ENCODE results near the gene GPR180. TPM values are rescaled to one million over a fixed set of nuclear protein-coding genes. Genes with fewer than 3 reads are reported as not detected.
A peak's percentile ranks its signal among the peaks of the same experiment; 100 is the strongest.

Gene GPR180
- total RNA-seq, 1 experiment from 2014 or later: 4.0 TPM

DNA sequence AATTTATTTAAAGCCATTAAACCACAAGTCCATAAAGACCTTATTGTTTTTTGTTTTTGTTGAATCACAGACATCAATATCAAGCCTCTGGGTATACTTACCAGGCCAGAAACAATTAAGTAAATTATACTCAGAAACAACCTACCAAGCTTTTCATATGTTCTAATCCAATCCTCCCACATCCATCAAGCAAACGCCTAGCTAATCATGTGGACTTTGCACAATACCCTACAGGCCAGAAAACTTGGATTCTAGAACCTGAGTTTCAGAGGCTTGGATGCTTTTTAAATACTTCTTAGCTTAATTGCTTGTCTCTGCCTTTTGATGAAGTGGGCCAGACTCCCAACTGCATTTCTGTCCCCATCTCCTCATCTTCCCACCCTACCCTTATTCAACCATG, 45.6 kb upstream of the GPR180 start:
- intact Hi-C loops (cut with micrococcal nuclease; ENCODE audit: unreplicated experiment): no loop called here
- CTCF ChIA-PET: no interaction called here
- no peaks in the 10 kb centered on the region for H4K20me1 ChIP-seq (ENCODE audit: insufficient read depth)

DNA sequence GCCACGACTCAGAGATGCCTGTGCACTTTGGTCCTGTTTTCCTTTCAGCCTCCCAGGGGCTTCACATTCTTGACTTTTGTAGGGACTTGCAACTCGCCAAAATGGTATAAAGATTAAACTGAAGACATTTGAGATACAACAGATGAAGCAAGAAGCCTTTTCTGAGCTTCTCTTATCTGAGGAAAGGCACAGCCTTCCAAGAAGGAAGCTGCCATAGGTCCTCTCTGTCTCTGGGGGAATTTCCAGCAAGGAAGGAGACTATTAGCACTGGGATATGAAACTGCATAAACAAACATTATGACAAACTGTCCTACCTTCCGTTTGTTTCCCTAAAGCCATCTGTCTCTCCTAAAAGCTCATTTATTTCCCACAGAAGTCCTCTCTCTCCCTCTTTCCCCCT, 45.0 kb upstream of the GPR180 start:
- intact Hi-C loops (cut with micrococcal nuclease; ENCODE audit: unreplicated experiment): no loop called here
- Histone ChIP-seq H3K9me3 (ENCODE audit: insufficient read depth, low read depth) (no peaks in the 10 kb centered on the region), H3K4me1 (replicated peaks; ENCODE audit: insufficient read depth) (no peaks in the 10 kb centered on the region), H3K27ac (no peak overlapping the region), H4K20me1 (ENCODE audit: insufficient read depth) (no peaks in the 10 kb centered on the region), H3K79me2 (ENCODE audit: low read depth) (no peaks in the 10 kb centered on the region), H3K36me3 (ENCODE audit: low read depth) (no peaks in the 10 kb centered on the region), H3K4me2 (no peak overlapping the region), H3F3A (ENCODE audit: insufficient read depth, low read depth) (no peaks in the 10 kb centered on the region), H3K9me2 (ENCODE audit: insufficient read depth) (no peaks in the 10 kb centered on the region), H3K4me3 (no peak overlapping the region), H3K27me3 (ENCODE audit: insufficient read depth, low read depth) (no peaks in the 10 kb centered on the region), H2AFZ (no peak overlapping the region)
- POLR2A ChIA-PET (ENCODE audit: unreplicated experiment): no interaction called here
- CTCF ChIA-PET: no interaction called here
- DNase-seq: no peak
- TF ChIP-seq, protein P1, sequence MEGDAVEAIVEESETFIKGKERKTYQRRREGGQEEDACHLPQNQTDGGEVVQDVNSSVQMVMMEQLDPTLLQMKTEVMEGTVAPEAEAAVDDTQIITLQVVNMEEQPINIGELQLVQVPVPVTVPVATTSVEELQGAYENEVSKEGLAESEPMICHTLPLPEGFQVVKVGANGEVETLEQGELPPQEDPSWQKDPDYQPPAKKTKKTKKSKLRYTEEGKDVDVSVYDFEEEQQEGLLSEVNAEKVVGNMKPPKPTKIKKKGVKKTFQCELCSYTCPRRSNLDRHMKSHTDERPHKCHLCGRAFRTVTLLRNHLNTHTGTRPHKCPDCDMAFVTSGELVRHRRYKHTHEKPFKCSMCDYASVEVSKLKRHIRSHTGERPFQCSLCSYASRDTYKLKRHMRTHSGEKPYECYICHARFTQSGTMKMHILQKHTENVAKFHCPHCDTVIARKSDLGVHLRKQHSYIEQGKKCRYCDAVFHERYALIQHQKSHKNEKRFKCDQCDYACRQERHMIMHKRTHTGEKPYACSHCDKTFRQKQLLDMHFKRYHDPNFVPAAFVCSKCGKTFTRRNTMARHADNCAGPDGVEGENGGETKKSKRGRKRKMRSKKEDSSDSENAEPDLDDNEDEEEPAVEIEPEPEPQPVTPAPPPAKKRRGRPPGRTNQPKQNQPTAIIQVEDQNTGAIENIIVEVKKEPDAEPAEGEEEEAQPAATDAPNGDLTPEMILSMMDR (conservative IDR thresholded peaks at IDR 0.05): no peak
- TF ChIP-seq EZH2 (IDR thresholded peaks at IDR 0.05; ENCODE audit: low read depth): no peak
- BruUV-seq (replicated peaks): no TSS peak

More for the DNA sequence above, 45.6 kb upstream of the GPR180 start:
- POLR2A ChIA-PET (ENCODE audit: unreplicated experiment): no interaction called here
- peak in 1 of 2 experiments; percentile 25 for DNase-seq
- Histone ChIP-seq H3K4me2 (no peak overlapping the region), H3K9me3 (ENCODE audit: insufficient read depth, low read depth) (no peaks in the 10 kb centered on the region), H3K4me1 (replicated peaks; ENCODE audit: insufficient read depth) (peaks cover 5% of the 10 kb centered on the region), H3F3A (ENCODE audit: insufficient read depth, low read depth) (0 out of 2 replicates have a peak, but pooled peaks cover 2% of the 10 kb centered on the region), H2AFZ (no peak overlapping the region), H3K9me2 (ENCODE audit: insufficient read depth) (no peaks in the 10 kb centered on the region), H3K36me3 (ENCODE audit: low read depth) (no peaks in the 10 kb centered on the region), H3K27me3 (ENCODE audit: insufficient read depth, low read depth) (no peaks in the 10 kb centered on the region), H3K4me3 (no peak overlapping the region), H3K27ac (no peak overlapping the region), H3K79me2 (ENCODE audit: low read depth) (no peaks in the 10 kb centered on the region)
- TF ChIP-seq, protein P1 (conservative IDR thresholded peaks at IDR 0.05): no peak
- TF ChIP-seq EZH2 (IDR thresholded peaks at IDR 0.05; ENCODE audit: low read depth): no peak
- BruUV-seq (replicated peaks): no TSS peak

DNA sequence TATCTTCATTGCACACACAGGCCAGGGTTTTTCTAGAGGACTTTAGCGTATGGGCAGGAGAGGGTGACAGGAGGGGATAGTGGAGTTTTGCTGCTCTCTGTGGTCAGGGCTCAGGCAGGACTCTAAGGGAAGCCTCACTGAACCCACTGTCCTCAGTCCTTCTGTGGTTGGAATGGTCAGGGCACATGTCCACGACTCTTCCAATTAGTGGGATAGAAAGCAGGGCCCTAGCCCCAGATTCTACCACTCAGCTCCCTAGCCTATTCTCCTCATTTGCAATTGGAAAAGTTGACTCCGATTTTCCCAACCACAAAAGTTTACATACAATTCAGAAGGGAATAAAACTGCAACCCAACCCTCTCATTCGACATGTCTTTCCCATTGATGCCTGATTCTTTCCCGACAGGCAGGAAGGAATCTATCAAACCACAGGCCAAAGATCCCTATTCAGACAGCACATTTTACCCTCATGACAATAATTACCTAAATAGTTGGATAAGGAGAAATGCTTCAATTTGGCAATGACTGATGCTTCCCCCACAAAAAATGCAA, 43.9 kb upstream of the GPR180 start:
- intact Hi-C loops (cut with micrococcal nuclease; ENCODE audit: unreplicated experiment): no loop called here

More for the DNA sequence above, 43.9 kb upstream of the GPR180 start:
- H3K4me2 ChIP-seq: no peak overlapping the region
- no peak overlapping the region for H3K27ac ChIP-seq
- TF ChIP-seq EZH2 (IDR thresholded peaks at IDR 0.05; ENCODE audit: low read depth): no peak
- TF ChIP-seq, protein P1 (conservative IDR thresholded peaks at IDR 0.05): no peak
- H3K79me2 ChIP-seq (ENCODE audit: low read depth): no peaks in the 10 kb centered on the region
- H3K9me2 ChIP-seq (ENCODE audit: insufficient read depth): no peaks in the 10 kb centered on the region
- ChIA-PET POLR2A (ENCODE audit: unreplicated experiment) (no interaction called here), CTCF (no interaction called here)
- H3K27me3 ChIP-seq (ENCODE audit: insufficient read depth, low read depth): no peaks in the 10 kb centered on the region
- no peak for DNase-seq
- no peaks in the 10 kb centered on the region for H3K36me3 ChIP-seq (ENCODE audit: low read depth)
- no peaks in the 10 kb centered on the region for H3F3A ChIP-seq (ENCODE audit: insufficient read depth, low read depth)
- BruUV-seq (replicated peaks): no TSS peak
- H3K9me3 ChIP-seq (ENCODE audit: insufficient read depth, low read depth): no peaks in the 10 kb centered on the region
- H3K4me1 ChIP-seq (replicated peaks; ENCODE audit: insufficient read depth): no peaks in the 10 kb centered on the region
- H4K20me1 ChIP-seq (ENCODE audit: insufficient read depth): no peaks in the 10 kb centered on the region
- H3K4me3 ChIP-seq: no peak overlapping the region
- H2AFZ ChIP-seq: no peak overlapping the region

Data from PC-9 (cell line).